Right lobe of liver (tissue), 4 donors: Measurements from ENCODE around the gene FUCA1.

Experiments
- CTCF ChIP-seq, 4 donors: fragments of 200-600 bp in 3 of 4; fragments of 450-650 bp in 1 of 4; IDR thresholded peaks; one replicate each; pipeline versions ENCODE4 v1.5.1 to v1.8.0; 2016 to 2022; ENCODE audit warnings: antibody characterized with exemption in 4 of 4, mild to moderate bottlenecking in 2 of 4
- POLR2A ChIP-seq: fragments of 450-650 bp; IDR thresholded peaks from one replicate; pipeline ENCODE4 v1.6.1; 2017; ENCODE audit warnings: antibody characterized with exemption, mild to moderate bottlenecking
- donor health status: DM: no; HTN: no; CAD: no.
- donor health status: DM: no; HTN: no; CAD: no.
- donor health status: DM: no; HTN: yes; CAD: no.

- TF ChIP-seq CTCF (IDR thresholded peaks at IDR 0.05) (no peak), POLR2A (no peak)
These were observed 61.8 kb downstream of the FUCA1 start for GRCh38 chr1:23806280-23806679.
